B cell (primary cell): Measurements from ENCODE around the gene OR52K1.

Source experiments
- EZH2 ChIP-seq: IDR thresholded peaks from 2 replicates; pipeline ENCODE4 v1.6.1; 2012; ENCODE audit warnings: borderline replicate concordance, low read depth, mild to moderate bottlenecking, moderate library complexity, low read length; ENCODE audit not compliant: insufficient read depth, poor library complexity, severe bottlenecking
- TF ChIP-seq, protein P1 (sequence below): fragments of 200-600 bp; IDR thresholded peaks from one replicate; pipeline ENCODE4 v1.8.0; 2022; ENCODE audit warnings: antibody characterized with exemption, mild to moderate bottlenecking

GRCh38 chr11:4482445-4482844 is at the start of gene OR52K1:
- TF ChIP-seq, protein P1, sequence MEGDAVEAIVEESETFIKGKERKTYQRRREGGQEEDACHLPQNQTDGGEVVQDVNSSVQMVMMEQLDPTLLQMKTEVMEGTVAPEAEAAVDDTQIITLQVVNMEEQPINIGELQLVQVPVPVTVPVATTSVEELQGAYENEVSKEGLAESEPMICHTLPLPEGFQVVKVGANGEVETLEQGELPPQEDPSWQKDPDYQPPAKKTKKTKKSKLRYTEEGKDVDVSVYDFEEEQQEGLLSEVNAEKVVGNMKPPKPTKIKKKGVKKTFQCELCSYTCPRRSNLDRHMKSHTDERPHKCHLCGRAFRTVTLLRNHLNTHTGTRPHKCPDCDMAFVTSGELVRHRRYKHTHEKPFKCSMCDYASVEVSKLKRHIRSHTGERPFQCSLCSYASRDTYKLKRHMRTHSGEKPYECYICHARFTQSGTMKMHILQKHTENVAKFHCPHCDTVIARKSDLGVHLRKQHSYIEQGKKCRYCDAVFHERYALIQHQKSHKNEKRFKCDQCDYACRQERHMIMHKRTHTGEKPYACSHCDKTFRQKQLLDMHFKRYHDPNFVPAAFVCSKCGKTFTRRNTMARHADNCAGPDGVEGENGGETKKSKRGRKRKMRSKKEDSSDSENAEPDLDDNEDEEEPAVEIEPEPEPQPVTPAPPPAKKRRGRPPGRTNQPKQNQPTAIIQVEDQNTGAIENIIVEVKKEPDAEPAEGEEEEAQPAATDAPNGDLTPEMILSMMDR: no peak
- no peak for TF ChIP-seq EZH2
